Measurements from ENCODE around the gene OAF.

Gene OAF

DNA sequence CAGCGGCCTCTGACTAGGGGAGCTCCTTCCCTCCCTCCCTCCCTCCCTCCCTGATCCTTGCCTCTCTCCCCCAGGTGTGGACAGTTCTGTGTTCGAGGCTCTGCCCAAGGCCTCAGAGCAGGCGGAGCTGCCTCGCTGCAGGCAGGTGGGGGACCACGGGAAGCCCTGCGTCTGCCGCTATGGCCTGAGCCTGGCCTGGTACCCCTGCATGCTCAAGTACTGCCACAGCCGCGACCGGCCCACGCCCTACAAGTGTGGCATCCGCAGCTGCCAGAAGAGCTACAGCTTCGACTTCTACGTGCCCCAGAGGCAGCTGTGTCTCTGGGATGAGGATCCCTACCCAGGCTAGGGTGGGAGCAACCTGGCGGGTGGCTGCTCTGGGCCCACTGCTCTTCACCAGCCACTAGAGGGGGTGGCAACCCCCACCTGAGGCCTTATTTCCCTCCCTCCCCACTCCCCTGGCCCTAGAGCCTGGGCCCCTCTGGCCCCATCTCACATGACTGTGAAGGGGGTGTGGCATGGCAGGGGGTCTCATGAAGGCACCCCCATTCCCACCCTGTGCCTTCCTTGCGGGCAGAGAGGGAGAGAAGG, 18.1 kb downstream of the OAF start:
- no peak for DNase-seq (ENCODE audit: low read depth)
- TF ChIP-seq, protein P1, sequence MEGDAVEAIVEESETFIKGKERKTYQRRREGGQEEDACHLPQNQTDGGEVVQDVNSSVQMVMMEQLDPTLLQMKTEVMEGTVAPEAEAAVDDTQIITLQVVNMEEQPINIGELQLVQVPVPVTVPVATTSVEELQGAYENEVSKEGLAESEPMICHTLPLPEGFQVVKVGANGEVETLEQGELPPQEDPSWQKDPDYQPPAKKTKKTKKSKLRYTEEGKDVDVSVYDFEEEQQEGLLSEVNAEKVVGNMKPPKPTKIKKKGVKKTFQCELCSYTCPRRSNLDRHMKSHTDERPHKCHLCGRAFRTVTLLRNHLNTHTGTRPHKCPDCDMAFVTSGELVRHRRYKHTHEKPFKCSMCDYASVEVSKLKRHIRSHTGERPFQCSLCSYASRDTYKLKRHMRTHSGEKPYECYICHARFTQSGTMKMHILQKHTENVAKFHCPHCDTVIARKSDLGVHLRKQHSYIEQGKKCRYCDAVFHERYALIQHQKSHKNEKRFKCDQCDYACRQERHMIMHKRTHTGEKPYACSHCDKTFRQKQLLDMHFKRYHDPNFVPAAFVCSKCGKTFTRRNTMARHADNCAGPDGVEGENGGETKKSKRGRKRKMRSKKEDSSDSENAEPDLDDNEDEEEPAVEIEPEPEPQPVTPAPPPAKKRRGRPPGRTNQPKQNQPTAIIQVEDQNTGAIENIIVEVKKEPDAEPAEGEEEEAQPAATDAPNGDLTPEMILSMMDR (conservative IDR thresholded peaks at IDR 0.05; ENCODE audit: low read length), result no peak
- no peak overlapping the region for H3K4me3 ChIP-seq (ENCODE audit: low read length)

DNA sequence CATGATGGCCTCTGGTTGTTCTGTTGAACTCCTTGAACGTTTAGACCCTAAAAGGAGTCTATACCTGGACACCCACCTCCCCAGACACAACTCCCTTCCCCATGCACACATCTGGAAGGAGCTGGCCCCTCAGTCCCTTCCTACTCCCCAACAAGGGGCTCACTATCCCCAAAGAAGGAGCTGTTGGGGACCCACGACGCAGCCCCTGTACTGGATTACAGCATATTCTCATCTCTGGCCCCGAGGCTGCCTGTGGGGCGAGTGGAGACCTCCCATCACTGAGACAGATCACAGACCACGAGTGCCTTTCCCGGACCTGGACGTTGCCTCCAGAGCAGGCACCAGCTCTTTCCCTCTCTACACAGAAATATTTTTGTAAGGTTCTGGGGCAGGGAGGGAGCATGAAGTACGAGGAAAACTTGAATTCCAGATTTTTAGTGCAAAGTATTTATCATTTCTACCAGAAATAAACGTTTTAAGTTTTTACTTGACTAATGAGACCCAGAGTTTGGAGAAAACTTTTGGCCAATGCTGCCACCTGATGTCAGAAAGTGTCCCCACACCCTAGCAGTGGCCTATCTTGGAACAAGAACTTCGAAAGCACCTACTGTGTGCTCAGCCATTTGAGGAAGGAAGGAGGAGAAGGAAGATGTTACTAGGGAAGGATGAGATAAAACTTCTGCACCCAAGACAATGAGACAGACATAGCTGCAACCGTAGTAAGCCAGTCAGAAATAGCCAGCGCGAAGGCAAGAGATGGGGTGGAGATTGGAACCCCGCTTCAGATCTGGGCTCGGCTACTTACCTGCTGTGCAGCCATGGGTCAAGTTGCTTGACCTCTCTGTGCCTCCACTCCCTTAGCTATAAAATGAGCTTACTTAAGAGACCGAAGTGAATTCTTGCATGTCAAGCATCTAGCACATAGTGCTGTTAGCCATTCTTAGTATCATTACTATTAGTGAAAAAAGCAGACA, 18.9 kb downstream of the OAF start:
- TF ChIP-seq, protein P1 (conservative IDR thresholded peaks at IDR 0.05; ENCODE audit: low read length), result peak; percentile 77
- no peak overlapping the region for H3K4me3 ChIP-seq (ENCODE audit: low read length)
- DNase-seq (ENCODE audit: low read depth), result no peak

DNA sequence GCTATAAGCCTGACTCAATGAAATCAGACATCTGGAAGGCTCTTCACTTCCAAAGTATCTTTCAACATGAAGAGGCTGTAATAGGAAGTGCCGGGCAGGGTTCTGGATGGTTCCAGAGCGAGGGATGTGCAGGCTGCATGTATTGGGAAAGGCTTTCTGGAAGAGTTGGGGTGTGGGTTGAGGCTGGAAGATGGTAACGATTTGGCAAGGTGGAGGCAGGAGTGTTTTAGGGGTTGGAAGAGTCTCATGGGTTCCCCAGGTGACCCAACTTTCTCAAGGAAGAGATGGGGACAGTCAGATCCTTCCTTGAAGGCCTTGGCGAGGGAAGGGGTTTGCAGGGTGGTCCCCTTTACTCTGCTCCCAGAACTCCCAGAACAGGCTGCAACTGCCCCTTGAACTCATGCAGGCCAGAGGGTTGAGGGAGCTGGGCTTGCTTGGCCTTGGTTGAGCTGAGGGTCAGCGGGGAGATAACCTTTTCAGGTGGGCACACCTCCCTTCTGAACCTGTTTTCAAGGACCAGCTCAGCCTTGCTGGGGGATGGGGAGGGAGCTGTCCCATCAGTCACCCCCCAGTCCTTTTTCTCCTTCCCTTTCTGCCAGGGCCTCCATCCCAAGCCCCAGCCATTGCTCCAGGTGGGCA, 19.7 kb downstream of the OAF start:
- H3K4me3 ChIP-seq (ENCODE audit: low read length), result no peak overlapping the region
- DNase-seq (ENCODE audit: low read depth), result no peak
- TF ChIP-seq, protein P1 (conservative IDR thresholded peaks at IDR 0.05; ENCODE audit: low read length), result no peak

DNA sequence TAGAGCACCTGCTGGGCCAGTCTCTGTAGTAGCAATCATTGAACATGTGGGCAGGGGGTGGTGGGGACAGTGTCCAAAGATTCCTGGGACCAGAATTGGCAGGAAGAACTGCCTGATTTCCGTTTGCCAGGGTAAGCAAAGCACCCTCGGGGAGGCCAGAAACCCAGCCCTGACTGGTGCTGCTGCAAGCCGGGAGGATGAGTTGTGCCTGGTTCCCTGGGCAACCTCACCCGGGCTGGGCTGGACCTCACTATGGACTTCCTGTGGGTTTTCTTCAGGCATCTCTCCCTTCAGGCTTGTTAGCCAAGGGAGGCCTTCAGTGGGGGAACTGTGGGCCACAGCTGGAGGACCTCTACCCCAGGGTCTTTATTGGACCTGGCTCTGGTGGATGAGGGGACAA, 21.1 kb downstream of the OAF start:
- DNase-seq (ENCODE audit: low read depth), result no peak
- TF ChIP-seq, protein P1 (conservative IDR thresholded peaks at IDR 0.05; ENCODE audit: low read length), result no peak
- no peak overlapping the region for H3K4me3 ChIP-seq (ENCODE audit: low read length)

DNA sequence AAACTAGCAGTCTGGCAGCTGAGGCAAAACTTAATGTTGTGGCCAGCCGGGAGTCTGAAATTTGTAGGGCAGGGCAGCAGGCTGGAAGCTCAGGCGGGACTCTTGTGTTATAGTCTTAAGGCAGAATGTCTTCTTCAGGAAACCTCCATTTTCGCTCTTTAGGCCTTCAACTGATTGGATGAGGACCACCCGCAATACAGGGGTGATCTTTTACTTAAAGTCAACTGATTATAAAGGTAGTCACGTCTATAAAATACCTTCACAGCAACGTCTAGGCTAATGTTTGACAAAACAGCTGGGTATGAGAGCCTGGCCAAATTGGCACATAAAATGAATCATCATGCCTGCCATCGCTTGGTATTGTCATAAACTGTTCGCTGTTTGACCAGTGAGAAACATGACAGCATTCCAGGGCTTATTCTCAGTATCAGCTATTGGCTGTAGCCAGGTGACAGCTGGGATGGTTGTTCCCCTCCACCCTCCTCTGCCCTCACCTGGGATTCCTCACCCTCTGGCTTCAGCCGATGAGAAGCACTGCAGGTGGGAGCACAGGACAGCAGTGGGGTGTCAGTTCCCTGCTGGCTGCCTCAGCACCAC, 22.5 kb downstream of the OAF start:
- DNase-seq (ENCODE audit: low read depth), result no peak
- TF ChIP-seq, protein P1 (conservative IDR thresholded peaks at IDR 0.05; ENCODE audit: low read length), result no peak

DNA sequence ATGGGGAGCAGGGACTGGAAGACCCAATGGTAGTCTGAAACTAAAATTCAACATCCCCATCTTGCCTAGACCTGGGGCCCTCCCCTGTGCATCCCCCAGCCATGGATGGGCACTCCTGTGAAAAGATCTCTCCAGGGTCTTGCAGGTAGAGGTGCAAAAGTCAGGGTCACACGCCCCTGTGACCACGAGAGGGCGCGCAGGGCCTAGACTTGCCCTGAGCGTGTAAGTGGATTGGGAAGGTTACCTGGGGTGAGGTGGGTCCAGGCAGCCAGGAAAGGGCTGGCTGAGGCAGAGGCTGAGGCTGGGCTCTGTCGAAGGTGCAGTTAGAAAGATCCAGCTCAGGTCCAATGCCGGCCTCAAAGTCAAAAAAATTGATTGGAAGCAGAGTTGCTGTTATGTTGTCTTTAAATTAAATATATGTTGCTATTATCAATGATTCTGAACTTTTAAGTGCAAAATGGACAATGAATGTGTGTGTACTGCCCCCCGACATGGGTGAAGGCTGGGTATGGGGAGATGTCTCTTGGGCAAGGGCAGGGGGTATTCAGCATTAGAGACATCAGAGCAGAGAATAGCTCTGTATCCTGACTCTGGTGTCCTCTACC, 24.3 kb downstream of the OAF start:
- TF ChIP-seq, protein P1 (conservative IDR thresholded peaks at IDR 0.05; ENCODE audit: low read length), result peak; percentile 85
- DNase-seq (ENCODE audit: low read depth), result peak; percentile 45
- H3K4me3 ChIP-seq (ENCODE audit: low read length), result no peak overlapping the region

More for the DNA sequence above, 22.5 kb downstream of the OAF start:
- H3K4me3 ChIP-seq (ENCODE audit: low read length), result no peak overlapping the region

Data from AG10803 (cell line).